ENCODE results near the gene HIVEP2. TPM values are rescaled to one million over a fixed set of nuclear protein-coding genes. Genes with fewer than 3 reads are reported as not detected.

The HIVEP2 gene
- total and polyA plus RNA-seq, 2 donors = 7.6 to 17.0 TPM

DNA sequence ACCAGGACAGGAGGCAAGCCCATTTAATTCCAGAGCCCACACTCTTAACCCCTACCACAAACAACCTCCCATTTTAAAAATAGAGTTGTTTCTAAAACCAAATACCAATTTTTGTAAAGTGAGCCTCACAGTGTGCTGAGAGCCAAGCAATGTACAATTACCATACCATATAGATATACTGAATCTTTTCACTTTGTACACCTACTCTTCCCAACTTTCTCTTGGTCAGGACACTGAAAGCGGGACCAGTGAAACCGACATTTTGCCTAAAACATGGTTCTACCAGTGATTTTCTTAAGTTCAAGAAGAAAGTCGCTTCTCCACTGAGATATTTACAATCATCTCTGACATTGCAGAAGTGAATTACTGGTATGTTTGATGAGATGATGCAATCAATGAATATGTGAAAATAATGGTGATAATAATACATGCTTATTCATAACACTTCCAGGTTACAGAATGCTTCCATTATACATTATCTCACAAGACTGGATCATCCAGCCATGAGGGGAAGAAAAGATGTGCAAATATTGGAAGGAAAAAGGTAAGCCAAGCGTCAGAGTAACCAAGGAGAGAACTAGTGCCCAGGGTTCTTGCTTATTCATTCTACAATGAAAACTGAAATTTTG lies 74.1 kb downstream of the HIVEP2 start:
- Histone ChIP-seq H3K4me1 (ENCODE audit: insufficient read depth) (no peaks in the 10 kb centered on the region), H3K4me3 (ENCODE audit: low read depth, low read length) (no peak overlapping the region), H3K36me3 (ENCODE audit: insufficient read depth) (no peaks in the 10 kb centered on the region), H3K27ac (ENCODE audit: low read depth) (no peak overlapping the region)
- 82% methylated on average over 4 of the region's 4 CpGs for WGBS
- no peak for DNase-seq (ENCODE audit: extremely low spot score)

DNA sequence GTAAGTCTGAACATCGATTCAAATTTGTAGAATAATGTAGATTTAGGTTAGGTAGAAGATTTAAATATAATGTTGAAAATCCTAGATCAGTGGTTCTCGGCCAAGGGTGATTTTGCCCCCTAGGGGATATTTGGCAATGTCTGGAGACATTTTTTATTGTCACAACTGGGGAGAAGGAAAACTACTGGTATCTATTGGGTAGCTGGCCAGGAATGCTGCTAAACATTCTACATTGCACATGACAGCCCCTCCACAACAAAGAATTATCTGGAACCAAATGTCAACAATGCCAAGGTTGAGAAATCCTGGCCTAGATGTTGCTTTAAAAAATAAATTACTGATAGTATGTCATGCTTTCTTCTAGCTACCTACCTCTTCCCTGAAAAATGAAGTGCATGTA lies 76.1 kb downstream of the HIVEP2 start:
- no peaks in the 10 kb centered on the region for H3K36me3 ChIP-seq (ENCODE audit: insufficient read depth)
- WGBS = 92% methylated on average over 2 of the region's 2 CpGs
- DNase-seq (ENCODE audit: extremely low spot score) = no peak
- H3K27ac ChIP-seq (ENCODE audit: low read depth) = no peak overlapping the region
- no peaks in the 10 kb centered on the region for H3K4me1 ChIP-seq (ENCODE audit: insufficient read depth)
- no peak overlapping the region for H3K4me3 ChIP-seq (ENCODE audit: low read depth, low read length)

DNA sequence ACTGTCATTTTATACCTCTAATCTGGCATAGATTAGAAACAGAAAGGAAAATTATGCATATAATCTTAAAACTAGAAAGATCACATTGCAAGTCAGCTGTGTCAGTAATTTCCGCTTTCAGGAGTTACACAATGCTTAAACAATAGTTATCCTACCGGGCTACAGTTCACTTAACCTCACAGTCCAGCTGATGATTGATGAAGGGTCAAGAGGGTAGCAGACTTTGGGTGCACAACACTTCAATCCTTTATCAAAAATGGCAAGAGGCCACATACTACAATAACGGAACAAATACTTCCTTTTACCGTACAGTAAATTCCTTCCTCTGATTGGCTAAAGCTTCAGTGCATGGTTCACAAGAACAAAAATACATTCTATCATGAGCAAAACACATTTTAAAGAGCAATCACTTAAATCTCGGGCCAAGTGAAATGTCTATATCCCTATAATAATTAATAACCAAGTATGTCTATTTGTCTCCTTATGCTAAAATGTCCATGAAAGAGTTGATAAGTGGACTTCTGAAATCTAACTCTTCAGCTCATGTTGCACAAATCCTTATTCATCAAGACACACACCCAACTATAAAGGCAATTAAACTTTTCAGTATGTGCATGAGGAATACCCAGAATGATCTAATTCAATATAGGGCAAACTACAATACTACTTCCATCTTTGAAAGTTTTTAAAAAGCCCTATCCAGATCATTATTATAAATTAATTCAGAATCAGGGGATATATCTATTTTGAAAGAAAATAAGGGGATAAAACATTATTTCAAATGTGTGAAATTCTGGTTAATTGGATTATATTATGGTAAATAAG lies 76.8 kb downstream of the HIVEP2 start:
- Histone ChIP-seq H3K4me1 (ENCODE audit: insufficient read depth) (no peaks in the 10 kb centered on the region), H3K4me3 (ENCODE audit: low read depth, low read length) (no peak overlapping the region), H3K36me3 (ENCODE audit: insufficient read depth) (no peaks in the 10 kb centered on the region), H3K27ac (ENCODE audit: low read depth) (no peak overlapping the region)
- no peak for DNase-seq (ENCODE audit: extremely low spot score)
- 44% methylated on average over 5 of the region's 5 CpGs for WGBS

DNA sequence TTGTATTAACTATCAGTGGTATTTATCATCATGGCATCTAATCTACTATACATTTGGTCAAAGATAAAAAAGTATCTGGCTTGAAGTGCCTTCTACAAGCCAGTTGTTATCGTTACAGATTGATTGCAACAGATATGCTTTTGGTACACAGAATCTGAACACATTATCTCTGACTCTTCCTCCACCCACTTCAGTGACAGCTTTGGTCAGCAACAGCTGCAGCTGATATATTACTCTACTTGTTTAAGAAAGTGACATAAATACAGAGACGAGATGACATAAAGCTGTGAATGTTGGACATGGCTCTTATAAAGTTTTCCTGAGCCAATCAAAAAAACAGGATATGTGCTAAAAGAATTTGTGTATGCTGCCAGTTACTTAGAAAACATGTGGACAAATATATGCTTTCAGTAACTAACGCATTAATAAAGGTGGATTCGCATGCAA lies 77.6 kb downstream of the HIVEP2 start:
- no peak overlapping the region for H3K4me3 ChIP-seq (ENCODE audit: low read depth, low read length)
- DNase-seq (ENCODE audit: extremely low spot score) = no peak
- H3K4me1 ChIP-seq (ENCODE audit: insufficient read depth) = no peaks in the 10 kb centered on the region
- H3K27ac ChIP-seq (ENCODE audit: low read depth) = no peak overlapping the region
- whole genome bisulfite sequencing = 32% methylated on average over 4 of the region's 4 CpGs
- no peaks in the 10 kb centered on the region for H3K36me3 ChIP-seq (ENCODE audit: insufficient read depth)

DNA sequence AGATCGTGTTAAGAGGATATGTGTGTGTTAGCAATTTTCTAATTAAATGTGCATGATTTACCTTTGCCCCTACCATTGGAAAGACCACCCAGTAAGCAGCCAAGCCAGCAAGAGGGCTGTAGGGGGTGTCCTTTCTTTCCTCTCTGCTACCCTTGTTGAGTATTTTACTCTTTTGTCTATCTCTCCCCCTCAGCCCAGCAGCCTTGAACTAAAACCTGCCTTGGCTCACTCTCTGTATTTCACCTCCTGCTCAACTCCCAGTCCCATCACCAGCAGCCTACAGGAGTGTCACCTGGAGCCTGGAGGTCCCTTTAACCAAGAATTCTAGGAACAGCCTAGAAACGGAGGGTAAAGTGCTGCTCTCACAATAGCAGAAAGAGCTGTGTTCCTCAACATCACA lies 81.0 kb downstream of the HIVEP2 start:
- H3K4me3 ChIP-seq (ENCODE audit: low read depth, low read length) = no peak overlapping the region
- DNase-seq (ENCODE audit: extremely low spot score) = no peak
- H3K4me1 ChIP-seq (ENCODE audit: insufficient read depth) = no peaks in the 10 kb centered on the region
- no peaks in the 10 kb centered on the region for H3K36me3 ChIP-seq (ENCODE audit: insufficient read depth)
- H3K27ac ChIP-seq (ENCODE audit: low read depth) = no peak overlapping the region
- WGBS = 53% methylated on average over 2 of the region's 2 CpGs

DNA sequence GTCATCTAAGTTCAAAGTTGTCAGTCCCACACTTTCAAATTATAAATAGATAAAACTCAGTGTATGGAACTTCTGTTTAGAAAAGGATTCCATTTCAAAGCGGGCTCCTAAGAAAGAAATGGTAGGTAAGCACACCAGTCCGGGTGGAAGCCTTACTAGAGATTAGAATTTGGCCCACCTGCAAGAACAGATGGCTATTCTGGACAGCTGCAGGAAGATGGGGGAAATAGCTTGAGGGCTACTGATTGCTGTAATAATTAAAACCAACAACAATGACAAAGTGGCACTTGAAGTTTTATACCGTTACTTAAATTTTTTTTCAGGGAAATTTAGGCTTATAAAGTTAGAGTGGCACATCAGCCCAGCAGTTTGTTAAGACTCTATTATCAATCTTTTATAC lies 83.3 kb downstream of the HIVEP2 start:
- H3K36me3 ChIP-seq (ENCODE audit: insufficient read depth) = no peaks in the 10 kb centered on the region
- no peak overlapping the region for H3K27ac ChIP-seq (ENCODE audit: low read depth)
- no peak for DNase-seq (ENCODE audit: extremely low spot score)
- WGBS = 74% methylated on average over 3 of the region's 3 CpGs
- no peak overlapping the region for H3K4me3 ChIP-seq (ENCODE audit: low read depth, low read length)
- H3K4me1 ChIP-seq (ENCODE audit: insufficient read depth) = no peaks in the 10 kb centered on the region

DNA sequence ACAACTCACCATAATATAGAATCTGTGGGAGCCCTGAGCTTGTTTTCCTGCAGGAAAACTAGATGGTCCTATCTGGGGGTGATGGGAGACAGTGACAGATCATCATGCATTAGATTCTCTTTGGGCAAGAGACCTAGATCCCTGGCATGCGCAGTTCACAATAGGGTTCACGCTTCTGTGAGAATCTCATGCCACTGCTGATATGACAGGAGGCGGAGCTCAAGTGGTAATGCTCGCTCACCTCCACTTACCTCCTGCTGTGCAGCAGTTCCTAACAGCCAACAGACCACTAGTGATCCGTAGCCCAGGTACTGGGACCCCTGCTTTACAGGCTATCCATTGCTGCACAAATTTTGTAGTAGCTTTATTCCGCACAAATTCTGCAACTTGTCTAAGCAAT lies 84.5 kb downstream of the HIVEP2 start:
- Histone ChIP-seq H3K36me3 (ENCODE audit: insufficient read depth) (no peaks in the 10 kb centered on the region), H3K4me1 (ENCODE audit: insufficient read depth) (no peaks in the 10 kb centered on the region), H3K27ac (ENCODE audit: low read depth) (no peak overlapping the region), H3K4me3 (ENCODE audit: low read depth, low read length) (no peak overlapping the region)
- no peak for DNase-seq (ENCODE audit: extremely low spot score)
- WGBS = 97% methylated on average over 6 of the region's 6 CpGs

DNA sequence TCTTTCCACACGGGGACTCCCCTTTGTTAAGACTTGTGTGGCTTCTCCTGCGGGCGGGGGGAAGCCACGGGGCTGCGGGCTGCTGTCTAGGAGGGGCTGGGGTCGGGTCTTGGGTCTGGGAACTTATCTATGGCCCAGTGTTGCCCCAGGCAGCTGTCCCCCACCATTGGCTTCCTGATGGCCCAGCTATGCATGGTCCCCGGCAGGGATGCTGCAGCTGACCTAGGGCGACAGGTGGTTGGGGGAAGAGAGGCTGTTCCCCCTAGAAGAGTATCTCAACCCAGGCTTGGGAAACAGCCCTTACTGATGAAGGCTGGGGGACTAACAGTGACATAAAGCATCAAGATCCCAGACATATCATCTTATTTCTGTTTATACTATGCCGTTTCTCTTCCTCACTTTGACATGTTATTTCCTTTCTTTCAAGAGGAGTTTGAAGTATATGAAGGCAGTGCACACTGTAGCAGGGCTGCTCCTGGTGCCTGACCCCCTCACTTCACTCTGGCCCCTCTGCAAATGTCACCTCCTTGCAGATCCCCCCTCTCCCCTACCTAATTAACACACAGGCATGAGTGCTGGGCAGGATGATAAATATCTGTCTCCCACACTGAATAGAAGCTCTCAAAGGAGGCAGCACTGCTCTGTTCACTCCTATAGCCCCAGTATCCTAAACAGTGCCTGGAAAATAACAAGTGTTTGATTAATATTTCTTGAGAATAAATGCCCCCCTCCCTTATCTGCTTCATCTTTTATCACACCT lies 87.0 kb downstream of the HIVEP2 start:
- H3K27ac ChIP-seq (ENCODE audit: low read depth) = no peak overlapping the region
- H3K36me3 ChIP-seq (ENCODE audit: insufficient read depth) = no peaks in the 10 kb centered on the region
- H3K4me3 ChIP-seq (ENCODE audit: low read depth, low read length) = no peak overlapping the region
- 80% methylated on average over 9 of the region's 9 CpGs for WGBS
- no peak for DNase-seq (ENCODE audit: extremely low spot score)
- no peaks in the 10 kb centered on the region for H3K4me1 ChIP-seq (ENCODE audit: insufficient read depth)

DNA sequence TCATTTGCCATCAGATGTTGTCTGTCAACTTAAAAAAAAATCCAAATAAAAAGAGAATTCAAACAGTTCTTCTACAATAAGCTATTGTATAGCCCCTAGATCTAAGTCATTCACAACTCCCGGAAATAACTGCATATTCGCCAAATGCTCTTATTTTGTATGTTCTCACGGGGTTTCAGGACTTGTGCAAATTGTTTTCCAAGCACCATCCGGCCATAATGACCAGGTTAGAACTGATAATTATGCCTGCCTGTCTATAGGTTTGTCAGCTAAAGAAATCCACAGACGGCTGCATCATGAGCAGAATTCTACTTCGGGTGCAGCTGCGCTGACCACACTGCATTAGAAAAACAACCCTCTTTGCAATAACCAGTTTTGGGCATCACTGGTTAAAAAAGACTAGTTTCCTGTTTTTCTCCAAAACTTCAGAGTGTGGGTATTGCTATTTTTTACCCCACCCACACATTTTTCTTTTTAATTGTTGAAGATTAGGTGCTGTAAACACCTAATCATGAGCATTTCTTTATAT lies 87.7 kb downstream of the HIVEP2 start:
- H3K4me3 ChIP-seq (ENCODE audit: low read depth, low read length) = no peak overlapping the region
- H3K4me1 ChIP-seq (ENCODE audit: insufficient read depth) = no peaks in the 10 kb centered on the region
- DNase-seq (ENCODE audit: extremely low spot score) = no peak
- no peaks in the 10 kb centered on the region for H3K36me3 ChIP-seq (ENCODE audit: insufficient read depth)
- no peak overlapping the region for H3K27ac ChIP-seq (ENCODE audit: low read depth)
- WGBS = 79% methylated on average over 7 of the region's 7 CpGs

DNA sequence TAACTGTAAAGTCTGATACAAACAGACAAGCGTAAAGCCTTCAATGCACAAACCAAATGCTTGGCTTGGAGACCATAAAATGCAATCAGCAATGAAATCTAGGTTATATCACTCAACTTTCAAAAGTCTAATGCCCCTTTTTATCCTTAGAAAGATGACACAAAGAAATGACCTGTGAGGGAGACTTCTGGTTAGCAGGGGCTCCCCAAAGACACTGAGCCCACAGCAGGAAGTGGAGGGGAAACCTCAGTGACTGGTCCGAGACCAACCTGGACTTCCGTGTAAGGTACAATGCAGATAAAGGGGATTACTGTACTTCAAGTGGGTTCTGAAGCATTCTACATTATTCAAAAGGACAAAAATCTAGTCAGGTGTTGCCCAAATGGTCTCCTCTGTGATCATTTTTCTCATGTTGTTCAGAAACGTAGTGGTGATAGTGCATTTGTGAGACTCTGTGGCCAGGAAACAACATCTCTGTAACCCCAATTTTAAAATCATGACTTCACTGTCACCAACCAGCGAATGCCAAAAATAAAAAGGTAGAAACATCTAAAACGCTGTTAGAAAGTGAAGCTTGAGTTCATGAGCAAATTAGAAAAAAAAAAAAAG lies 88.2 kb downstream of the HIVEP2 start:
- no peak overlapping the region for H3K4me3 ChIP-seq (ENCODE audit: low read depth, low read length)
- WGBS = 76% methylated on average over 6 of the region's 6 CpGs
- no peak for DNase-seq (ENCODE audit: extremely low spot score)
- no peak overlapping the region for H3K27ac ChIP-seq (ENCODE audit: low read depth)
- H3K4me1 ChIP-seq (ENCODE audit: insufficient read depth) = no peaks in the 10 kb centered on the region
- peaks cover 1% of the 10 kb centered on the region for H3K36me3 ChIP-seq (ENCODE audit: insufficient read depth)

DNA sequence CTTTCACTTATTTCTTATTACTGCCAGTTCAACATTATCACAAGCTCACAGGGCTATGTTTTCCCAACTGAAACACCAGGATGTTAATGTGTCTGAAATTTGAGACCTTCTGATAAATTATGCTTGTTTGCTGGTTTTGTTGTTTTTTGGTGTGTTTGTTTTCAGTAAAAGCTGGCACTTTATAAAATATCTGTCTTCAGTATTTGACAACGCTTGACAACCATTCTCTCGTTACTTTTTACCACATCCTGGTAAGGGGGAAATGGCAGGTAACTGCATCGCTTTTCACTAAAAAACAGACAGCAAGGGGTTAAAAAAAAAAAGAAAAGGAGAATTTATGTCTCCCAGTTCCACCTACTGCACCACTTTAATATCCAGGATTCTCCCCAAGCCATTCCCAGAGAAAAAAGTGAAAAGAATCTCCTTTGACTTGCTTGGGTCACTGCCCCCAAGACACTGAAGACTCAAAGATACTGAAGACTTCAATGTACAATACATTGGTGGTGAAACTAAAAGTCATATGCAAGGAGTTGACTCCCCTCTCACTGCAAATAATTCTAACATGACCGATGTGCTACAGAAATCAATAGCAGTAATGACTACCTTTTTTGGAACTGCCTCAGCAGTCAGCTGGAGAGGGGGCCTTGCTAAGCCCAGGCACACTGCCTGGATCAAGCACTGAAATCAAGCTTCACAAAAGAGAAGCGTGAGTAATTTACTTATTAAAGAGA lies 88.9 kb downstream of the HIVEP2 start:
- Histone ChIP-seq H3K4me1 (ENCODE audit: insufficient read depth) (no peaks in the 10 kb centered on the region), H3K27ac (ENCODE audit: low read depth) (no peak overlapping the region), H3K36me3 (ENCODE audit: insufficient read depth) (peaks cover 2% of the 10 kb centered on the region), H3K4me3 (ENCODE audit: low read depth, low read length) (no peak overlapping the region)
- WGBS = 78% methylated on average over 5 of the region's 5 CpGs
- DNase-seq (ENCODE audit: extremely low spot score) = no peak

DNA sequence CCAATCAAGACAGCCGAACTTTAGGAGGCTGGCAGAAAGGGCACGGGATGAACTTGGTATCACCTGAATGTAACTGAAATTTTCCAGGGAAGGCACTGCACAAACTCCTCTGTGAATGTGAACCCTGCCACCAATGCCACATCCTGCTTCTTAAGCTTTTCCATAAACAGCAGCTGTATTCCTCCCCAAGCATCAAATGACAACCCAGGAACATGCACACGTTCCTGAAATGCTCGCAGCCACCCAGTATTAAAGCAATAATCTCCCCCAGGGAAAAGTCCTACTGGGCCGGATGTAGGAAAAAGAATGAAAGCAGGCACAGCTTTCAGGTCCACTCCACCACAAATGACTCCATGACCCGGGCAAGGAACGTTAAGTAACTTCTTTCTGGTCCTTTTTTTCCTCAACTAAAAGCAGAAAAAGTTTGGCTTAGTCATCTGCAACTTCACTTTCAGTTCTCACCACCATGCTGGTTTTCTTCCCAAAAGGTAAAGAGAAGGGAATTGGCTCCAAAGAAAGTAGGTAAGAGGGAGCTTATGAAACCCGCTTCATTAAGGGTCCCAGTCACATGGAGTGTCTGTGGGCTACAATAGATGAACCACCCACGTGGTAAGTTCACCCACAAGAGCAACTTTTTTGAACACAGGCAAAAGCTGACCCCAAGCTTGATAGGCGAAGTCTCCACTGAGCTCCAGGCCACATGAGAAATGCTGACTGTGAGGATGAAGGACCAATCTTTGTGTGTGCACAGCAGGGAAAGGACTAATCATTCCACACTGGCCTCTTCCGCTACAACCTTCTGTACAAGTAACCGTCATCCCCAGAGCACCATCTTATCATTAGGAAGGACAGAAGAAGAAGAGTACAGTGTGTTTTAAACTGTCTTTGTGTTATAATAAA lies 90.1 kb downstream of the HIVEP2 start:
- no peak overlapping the region for H3K4me3 ChIP-seq (ENCODE audit: low read depth, low read length)
- no peaks in the 10 kb centered on the region for H3K4me1 ChIP-seq (ENCODE audit: insufficient read depth)
- H3K27ac ChIP-seq (ENCODE audit: low read depth) = peak overlapping the region; percentile 48
- no peak for DNase-seq (ENCODE audit: extremely low spot score)
- WGBS = 86% methylated on average over 12 of the region's 12 CpGs
- peaks cover 2% of the 10 kb centered on the region for H3K36me3 ChIP-seq (ENCODE audit: insufficient read depth)

Measured in urinary bladder (tissue), 4 donors.